Suppressor macrophage treated with lipopolysaccharide for 4 hours (primary cell): Measurements from ENCODE around the gene RPS6KA3.
"Not testable (repeated sequence)": the region's sequence is repeated elsewhere in the genome, so short reads cannot be mapped to it uniquely, and the experiment has no call there.

Experiments used
- DNase-seq: peaks from one replicate; pipeline ENCODE4 v3.0.0-alpha.2; 2020

RPS6KA3 gene

GRCh38 chrX:20265221-20265725, 1.4 kb downstream of the RPS6KA3 start:
- DNase-seq, result peak; percentile 82

- DNase-seq, result peak; percentile 4
These were observed 3.2 kb downstream of the RPS6KA3 start for GRCh38 chrX:20263474-20263873.

- no peak for DNase-seq
These were observed 5.8 kb downstream of the RPS6KA3 start for GRCh38 chrX:20260885-20261284.

GRCh38 chrX:20254712-20255299, 11.9 kb downstream of the RPS6KA3 start:
- DNase-seq, result no peak

- DNase-seq, result no peak
These were observed 13.5 kb downstream of the RPS6KA3 start for GRCh38 chrX:20253232-20253543.

GRCh38 chrX:20252381-20253231, 14.1 kb downstream of the RPS6KA3 start:
- DNase-seq, result peak; percentile 58

GRCh38 chrX:20251691-20252090, 15.0 kb downstream of the RPS6KA3 start:
- DNase-seq, result peak; percentile 37

GRCh38 chrX:20250146-20250545, 16.6 kb downstream of the RPS6KA3 start:
- DNase-seq, result not testable (repeated sequence)

GRCh38 chrX:20248592-20249192, 18.0 kb downstream of the RPS6KA3 start:
- no peak for DNase-seq

- no peak for DNase-seq
These were observed 21.8 kb downstream of the RPS6KA3 start for GRCh38 chrX:20244931-20245330.

GRCh38 chrX:20240201-20240600, 26.5 kb downstream of the RPS6KA3 start:
- DNase-seq, result no peak

- no peak for DNase-seq
These were observed 28.8 kb downstream of the RPS6KA3 start for GRCh38 chrX:20237864-20238263.

- DNase-seq, result no peak
These were observed 31.0 kb downstream of the RPS6KA3 start for GRCh38 chrX:20235755-20236154.

GRCh38 chrX:20233336-20233735, 33.4 kb downstream of the RPS6KA3 start:
- DNase-seq, result no peak

- DNase-seq, result no peak
These were observed 35.1 kb downstream of the RPS6KA3 start for GRCh38 chrX:20231598-20231997.

- no peak for DNase-seq
These were observed 36.3 kb downstream of the RPS6KA3 start for GRCh38 chrX:20230406-20230805.

GRCh38 chrX:20229155-20229554, 37.6 kb downstream of the RPS6KA3 start:
- DNase-seq, result no peak

- no peak for DNase-seq
These were observed 38.5 kb downstream of the RPS6KA3 start for GRCh38 chrX:20228245-20228644.

GRCh38 chrX:20227116-20227515, 39.6 kb downstream of the RPS6KA3 start:
- DNase-seq, result no peak

GRCh38 chrX:20225488-20225833, 41.2 kb downstream of the RPS6KA3 start:
- DNase-seq, result no peak

GRCh38 chrX:20224814-20225487, 41.8 kb downstream of the RPS6KA3 start:
- peak; percentile 51 for DNase-seq

GRCh38 chrX:20221902-20222301, 44.8 kb downstream of the RPS6KA3 start:
- DNase-seq, result no peak

GRCh38 chrX:20218836-20219505, 47.7 kb downstream of the RPS6KA3 start:
- DNase-seq, result peak; percentile 47
